GM19397 (cell line): ENCODE measurements around the gene LILRB5.
"Not testable (repeated sequence)": the region's sequence is repeated elsewhere in the genome, so short reads cannot be mapped to it uniquely, and the experiment has no call there.

Experiments
- ATAC-seq: cut with Tn5 transposase; IDR thresholded peaks from one replicate; pipeline ENCODE4 v1.9.1; 2021; ENCODE audit warnings: mild to moderate bottlenecking, moderate library complexity; ENCODE audit not compliant: unreplicated experiment

The LILRB5 gene

GRCh38 chr19:54217517-54218247 lies 39.4 kb downstream of the LILRB5 start:
- not testable (repeated sequence) for ATAC-seq

DNA sequence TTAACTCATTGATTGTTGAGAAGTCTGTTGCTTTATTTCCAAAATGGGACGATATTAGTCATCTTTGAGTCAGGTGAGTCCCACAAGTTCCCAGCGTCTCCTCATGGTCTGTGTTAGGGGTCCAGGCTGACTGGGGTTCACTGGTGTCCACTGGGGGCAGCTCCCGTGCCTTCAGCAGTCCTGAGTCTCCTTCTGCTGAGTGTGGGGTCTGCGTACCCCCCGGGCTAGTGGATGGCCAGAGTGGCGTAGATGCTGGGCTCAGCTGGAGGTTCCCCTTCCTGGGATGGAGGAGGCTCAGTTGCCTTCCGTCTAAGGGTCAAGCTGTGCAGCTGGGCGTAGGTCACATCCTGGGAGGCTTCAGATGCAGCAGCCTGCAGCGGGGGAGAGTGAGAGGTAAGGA lies 40.2 kb downstream of the LILRB5 start:
- ATAC-seq, result no peak

DNA sequence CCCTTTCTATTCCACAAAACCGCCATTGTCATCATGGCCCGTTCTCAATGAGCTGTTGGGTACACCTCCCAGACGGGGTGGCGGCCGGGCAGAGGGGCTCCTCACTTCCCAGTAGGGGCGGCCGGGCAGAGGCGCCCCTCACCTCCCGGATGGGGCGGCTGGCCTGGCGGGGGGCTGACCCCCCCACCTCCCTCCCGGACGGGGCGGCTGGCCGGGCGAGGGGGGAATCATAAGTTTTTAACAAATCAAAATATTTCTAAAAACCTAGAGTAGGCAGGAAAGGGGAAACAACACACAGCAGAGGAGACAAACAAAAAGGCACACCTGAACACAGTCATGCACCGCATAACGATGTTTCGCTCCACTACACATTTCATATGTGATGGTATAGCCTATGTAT lies 42.3 kb downstream of the LILRB5 start:
- not testable (repeated sequence) for ATAC-seq

DNA sequence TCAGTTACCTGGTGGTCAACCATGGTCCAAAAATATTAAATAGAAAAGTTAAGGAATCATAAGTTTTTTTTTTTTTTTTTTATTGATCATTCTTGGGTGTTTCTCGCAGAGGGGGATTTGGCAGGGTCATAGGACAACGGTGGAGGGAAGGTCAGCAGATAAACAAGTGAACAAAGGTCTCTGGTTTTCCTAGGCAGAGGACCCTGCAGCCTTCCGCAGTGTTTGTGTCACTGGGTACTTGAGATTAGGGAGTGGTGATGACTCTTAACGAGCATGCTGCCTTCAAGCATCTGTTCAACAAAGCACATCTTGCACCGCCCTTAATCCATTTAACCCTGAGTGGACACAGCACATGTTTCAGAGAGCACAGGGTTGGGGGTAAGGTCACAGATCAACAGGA lies 42.9 kb downstream of the LILRB5 start:
- not testable (repeated sequence) for ATAC-seq

- ATAC-seq, result no peak
These were observed 45.8 kb downstream of the LILRB5 start for GRCh38 chr19:54211235-54211634.

DNA sequence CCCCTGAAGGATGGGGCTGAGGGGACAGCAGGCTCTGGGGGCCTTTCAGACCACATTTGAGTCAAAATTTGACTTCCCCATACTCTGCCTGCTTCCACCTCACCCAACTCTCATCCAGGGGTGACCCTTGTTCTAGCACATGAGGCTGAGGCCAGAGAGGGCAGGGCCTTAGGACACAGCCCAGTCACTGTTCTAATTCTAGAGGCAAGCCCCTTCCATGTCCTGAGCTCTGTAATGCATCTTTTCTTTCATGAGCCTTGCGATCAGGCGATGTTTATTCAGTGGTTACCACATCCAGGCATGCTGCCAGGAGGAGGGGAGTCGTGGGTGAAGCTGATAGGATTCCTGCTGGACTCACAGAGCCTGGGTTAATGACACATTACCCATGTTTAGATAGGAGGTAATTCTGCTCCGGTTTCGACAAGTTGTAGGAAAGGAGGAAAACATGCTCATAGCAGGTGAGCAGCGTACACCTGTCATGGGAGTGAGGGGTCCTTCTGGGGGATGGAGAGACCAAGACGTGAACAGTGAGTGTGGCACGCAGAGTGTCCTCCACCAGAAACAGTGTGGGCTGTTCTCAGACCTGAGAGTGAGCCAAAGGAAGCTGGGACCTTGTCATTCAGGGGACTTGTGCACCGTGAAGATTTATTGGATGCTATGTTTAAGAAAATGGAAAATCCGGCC lies 47.1 kb downstream of the LILRB5 start:
- ATAC-seq, result no peak

DNA sequence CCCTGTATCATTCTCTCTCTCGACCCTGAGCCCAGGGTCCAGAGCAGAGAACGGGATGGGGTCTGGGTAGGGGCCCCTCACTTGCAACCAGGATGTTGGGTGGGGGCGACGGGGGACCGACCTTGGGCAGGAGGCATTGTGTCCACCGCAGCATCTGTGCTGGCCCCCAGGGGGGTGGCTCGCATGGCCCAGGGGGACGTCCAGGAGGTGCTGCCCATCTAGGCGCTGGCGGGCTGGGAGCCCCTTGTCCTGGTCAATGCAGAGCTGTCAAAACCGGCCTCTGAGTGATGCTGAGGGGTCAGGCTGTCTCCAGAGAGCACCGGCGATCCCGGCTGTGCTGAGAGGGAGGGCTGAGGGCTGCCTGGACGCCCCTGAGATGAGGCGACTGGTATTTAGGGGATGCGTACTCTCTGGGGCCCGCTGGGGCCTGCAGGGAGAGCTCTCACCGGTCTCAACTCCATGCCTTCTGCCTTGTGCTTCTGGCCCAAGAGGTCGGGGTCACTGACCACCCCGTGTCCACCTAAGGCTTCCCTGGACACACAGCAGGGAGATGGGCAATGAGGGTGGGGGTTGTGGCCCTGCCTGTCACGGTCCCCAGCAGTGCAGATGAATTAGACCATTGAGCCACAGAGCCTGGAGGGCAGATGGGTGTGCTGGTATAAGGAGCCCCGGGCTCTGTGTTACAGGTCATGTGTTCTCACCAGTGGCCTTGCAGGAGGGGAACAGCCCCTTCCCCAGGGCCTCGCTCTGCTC lies 47.8 kb downstream of the LILRB5 start:
- no peak for ATAC-seq

- no peak for ATAC-seq
These were observed 48.4 kb downstream of the LILRB5 start for GRCh38 chr19:54208784-54209057.

DNA sequence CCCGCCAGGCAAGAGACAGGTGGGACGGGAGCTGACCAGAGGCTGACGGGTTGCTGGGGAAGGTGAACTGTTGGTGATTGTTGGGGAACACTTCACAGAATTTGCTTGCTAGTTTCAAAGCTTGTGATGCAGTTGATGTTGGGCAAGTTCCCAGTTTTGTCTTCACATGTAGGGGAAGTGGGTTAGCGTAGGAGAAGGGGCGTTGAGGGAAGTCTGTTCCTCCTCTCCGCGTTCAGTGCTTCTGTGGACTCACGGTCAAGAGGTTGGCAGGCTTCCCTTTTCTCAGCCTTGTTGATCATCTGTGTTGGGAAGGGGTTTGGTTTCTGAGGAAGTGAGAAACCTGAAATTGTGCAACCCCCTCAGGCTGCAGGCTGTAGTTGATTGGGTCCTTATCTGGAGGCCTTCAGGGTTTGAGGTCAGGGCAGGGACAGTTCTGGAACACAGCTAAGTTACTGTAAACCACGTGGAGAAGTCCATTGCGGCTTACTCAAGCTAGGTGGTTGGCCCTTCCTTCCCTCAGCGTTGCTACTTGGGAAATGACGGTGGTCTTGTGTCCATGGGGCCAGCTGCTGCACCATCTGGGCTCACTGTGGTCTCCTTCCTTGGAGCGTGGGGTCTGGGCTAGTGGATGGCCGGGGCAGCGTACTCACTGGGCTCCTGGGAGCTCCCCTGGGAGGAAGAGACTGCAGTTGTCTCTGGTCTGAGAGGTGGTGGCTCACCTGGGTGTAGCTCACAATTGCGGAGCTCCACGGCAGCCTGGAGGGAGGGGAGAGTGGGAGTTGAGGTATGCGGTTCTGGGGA lies 48.9 kb downstream of the LILRB5 start:
- no peak for ATAC-seq

DNA sequence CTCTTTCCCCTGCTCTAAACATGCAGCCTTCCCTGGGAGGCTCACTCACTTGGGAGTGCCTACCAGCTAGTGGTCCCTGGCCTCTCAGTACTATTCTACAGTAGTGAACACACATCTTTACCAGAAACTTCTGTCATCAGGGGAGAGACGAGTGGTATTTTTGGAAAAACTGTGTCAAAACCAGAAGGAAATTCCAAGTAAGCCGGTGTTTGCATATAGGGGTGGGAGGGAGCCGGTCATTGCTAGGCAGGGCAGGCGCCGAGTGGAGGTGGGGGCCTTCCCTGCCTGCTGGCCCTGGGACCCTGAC lies 49.4 kb downstream of the LILRB5 start:
- no peak for ATAC-seq

DNA sequence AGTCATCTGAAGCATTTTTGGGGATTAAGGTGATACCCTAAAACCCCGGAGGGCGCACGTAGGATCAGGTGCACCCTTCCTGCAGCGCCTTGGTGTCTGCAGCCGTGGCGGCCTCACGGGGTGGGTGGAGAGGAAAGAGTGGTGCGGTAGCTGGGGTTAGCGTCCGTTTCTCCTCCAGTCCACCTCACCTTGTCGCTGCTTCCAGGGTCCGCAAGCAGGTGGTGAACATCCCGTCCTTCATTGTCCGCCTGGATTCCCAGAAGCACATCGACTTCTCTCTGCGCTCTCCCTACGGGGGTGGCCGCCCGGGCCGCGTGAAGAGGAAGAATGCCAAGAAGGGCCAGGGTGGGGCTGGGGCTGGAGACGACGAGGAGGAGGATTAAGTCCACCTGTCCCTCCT lies 49.9 kb downstream of the LILRB5 start:
- not testable (repeated sequence) for ATAC-seq

GRCh38 chr19:54206831-54207177 lies 50.3 kb downstream of the LILRB5 start:
- no peak for ATAC-seq

GRCh38 chr19:54206030-54206830 lies 50.8 kb downstream of the LILRB5 start:
- no peak for ATAC-seq

DNA sequence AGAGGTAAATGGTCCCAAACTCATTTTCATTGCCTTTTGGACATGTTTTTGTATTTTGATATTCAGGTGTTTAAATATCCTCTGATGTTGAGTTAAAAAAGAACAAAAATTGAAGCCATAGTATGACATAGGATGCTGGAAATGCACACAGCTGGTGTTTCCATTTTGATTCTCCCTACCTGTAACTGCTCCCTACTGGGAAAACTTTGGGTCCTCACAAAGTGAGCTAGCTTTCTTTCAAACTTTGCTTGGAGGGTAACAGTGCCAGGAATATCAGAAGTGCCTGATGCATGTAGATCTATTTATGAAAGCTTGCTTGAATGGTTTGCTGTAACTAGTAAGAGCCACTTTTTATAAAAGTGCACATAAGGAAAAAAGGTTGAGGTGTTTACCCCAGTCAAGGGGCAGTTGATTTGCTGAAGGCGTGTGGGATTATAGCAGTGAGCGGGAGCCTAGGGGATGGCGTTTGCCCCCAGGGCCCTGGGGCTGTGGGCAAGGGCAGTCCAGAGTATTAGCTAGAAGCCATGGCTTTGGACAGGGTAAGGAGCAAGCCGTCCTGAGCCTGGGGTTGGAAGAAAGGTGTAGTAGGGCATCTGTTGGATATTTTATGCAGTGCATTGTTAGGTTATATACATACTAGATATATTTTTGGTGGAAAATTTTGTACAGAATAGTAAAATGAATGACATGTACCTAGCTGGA lies 52.2 kb downstream of the LILRB5 start:
- no peak for ATAC-seq

DNA sequence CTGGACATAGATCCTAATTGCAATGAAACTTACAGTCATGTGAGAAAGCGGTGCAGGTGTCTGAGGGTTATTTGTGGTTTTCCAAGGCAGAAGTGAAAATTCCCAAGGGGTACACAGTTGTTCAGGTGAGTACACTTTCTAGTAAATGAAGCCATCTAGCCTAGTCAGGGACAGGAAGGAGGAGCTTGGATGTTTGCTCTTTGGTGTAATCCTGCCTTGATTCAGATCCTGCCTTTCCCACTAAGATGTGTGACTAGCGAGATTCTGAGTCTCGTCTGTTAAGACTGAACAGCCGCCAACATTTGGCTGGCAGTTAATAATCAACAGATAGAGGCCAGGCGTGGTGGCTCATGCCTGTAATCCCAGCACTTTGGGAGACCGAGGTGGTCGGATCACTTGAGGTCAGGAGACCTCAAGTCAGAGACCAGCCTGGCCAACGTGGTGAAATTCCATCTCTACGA lies 53.9 kb downstream of the LILRB5 start:
- no peak for ATAC-seq

GRCh38 chr19:54201980-54202379 lies 55.1 kb downstream of the LILRB5 start:
- no peak for ATAC-seq

DNA sequence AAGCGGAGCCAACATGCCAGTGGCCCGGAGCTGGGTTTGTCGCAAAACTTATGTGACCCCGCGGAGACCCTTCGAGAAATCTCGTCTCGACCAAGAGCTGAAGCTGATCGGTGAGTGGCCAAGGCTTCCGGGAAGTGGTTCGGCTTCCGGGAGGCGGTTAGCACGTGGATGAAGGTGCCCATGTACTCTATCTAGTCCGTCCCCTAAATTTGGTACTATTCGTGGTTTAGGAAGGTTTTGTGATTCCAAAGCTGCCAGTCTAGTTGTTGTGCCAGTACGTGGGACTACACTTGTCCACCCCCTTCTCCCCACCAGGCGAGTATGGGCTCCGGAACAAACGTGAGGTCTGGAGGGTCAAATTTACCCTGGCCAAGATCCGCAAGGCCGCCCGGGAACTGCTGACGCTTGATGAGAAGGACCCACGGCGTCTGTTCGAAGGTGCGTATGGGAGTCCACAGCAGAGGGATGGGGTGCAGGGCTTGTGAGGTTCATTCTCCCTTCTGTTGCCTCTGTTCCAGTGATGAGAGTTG lies 55.8 kb downstream of the LILRB5 start:
- ATAC-seq, result no peak
